Spleen (tissue), 11 donors: ENCODE measurements around the gene FOS. TPM values are rescaled to one million over a fixed set of nuclear protein-coding genes. Genes with fewer than 3 reads are reported as not detected.
A peak's percentile ranks its signal among the peaks of the same experiment; 100 is the strongest.

ENCODE experiments used
- DNase-seq: peaks from one replicate; pipeline ENCODE4 v3.0.0-alpha.2; 2020
- H3K27ac ChIP-seq, 8 donors: fragments of 200-600 bp; sonication (generic) in 7 of 8; 1 replicate in 4 of 8; 2 replicates in 4 of 8; pipeline versions ENCODE4 v1.5.0 to v1.8.0; 2016 to 2021; ENCODE audit warnings: inconsistent platforms in 4 of 8, mild to moderate bottlenecking in 4 of 8, moderate library complexity in 1 of 8
- H3K27me3 ChIP-seq, 7 donors: fragments of 200-600 bp; sonication (generic) in 6 of 7; replicated peaks in 1 of 7; 1 replicate in 4 of 7; 2 replicates in 3 of 7; pipeline versions ENCODE4 v1.5.0 to v1.8.0; 2016 to 2021; ENCODE audit warnings: inconsistent platforms in 3 of 7, mild to moderate bottlenecking in 1 of 7
- H3K36me3 ChIP-seq, 6 donors: fragments of 200-600 bp; sonication (generic) in 5 of 6; 1 replicate in 4 of 6; 2 replicates in 2 of 6; pipeline versions ENCODE4 v1.5.0 to v1.8.0; 2016 to 2021; ENCODE audit warnings: inconsistent platforms in 2 of 6
- H3K4me1 ChIP-seq, 6 donors: fragments of 200-600 bp; sonication (generic) in 5 of 6; 1 replicate in 3 of 6; 2 replicates in 3 of 6; pipeline versions ENCODE4 v1.5.0 to v1.8.0; 2016 to 2021; ENCODE audit warnings: inconsistent platforms in 3 of 6
- H3K4me3 ChIP-seq, 8 donors: fragments of 200-600 bp; sonication (generic) in 7 of 8; 1 replicate in 4 of 8; 2 replicates in 4 of 8; pipeline versions ENCODE4 v1.5.0 to v1.8.0; 2016 to 2021; ENCODE audit warnings: inconsistent platforms in 4 of 8, mild to moderate bottlenecking in 4 of 8, moderate library complexity in 2 of 8
- H3K9me3 ChIP-seq, 8 donors: fragments of 200-600 bp; sonication (generic) in 7 of 8; 1 replicate in 4 of 8; 2 replicates in 4 of 8; pipeline versions ENCODE4 v1.5.0 to v1.8.0; 2016 to 2021; ENCODE audit warnings: inconsistent platforms in 4 of 8
- POLR2A ChIP-seq, 3 donors: fragments of 450-650 bp; IDR thresholded peaks; one replicate each; pipeline ENCODE4 v1.5.1; 2017; ENCODE audit warnings: antibody characterized with exemption in 3 of 3, mild to moderate bottlenecking in 1 of 3
- POLR2AphosphoS5 ChIP-seq, 3 donors: sonication (generic); formaldehyde crosslinking; IDR thresholded peaks; one replicate each; pipeline ENCODE4 v1.5.1; 2017; ENCODE audit warnings: antibody characterized with exemption in 3 of 3
- WGBS, 5 donors: extraction: QIAGEN DNeasy Blood & Tissue Kit in 3 of 5; methylation state at CpG; one replicate each; pipeline versions ENCODE4 v1.1.5 to v1.1.7; 2013 to 2018; 5-methylcytosine and 5-hydroxymethylcytosine counted together
- intact Hi-C: fragments of 100-400 bp; cut with DNase I; formaldehyde crosslinking; loops from one replicate; pipeline ENCODE4 v1.15.0; 2023; ENCODE audit warnings: low total_unique reads
- polyA plus RNA-seq, 3 donors: library from polyadenylated mRNA; stranded (reverse); fragments of 200-250 nt; gene quantifications; one replicate each; pipeline ENCODE4 v1.2.1, GENCODE V29; 2013
- total RNA-seq, 7 donors: library from RNA; depleted of rRNA in 3 of 7; stranded (reverse); fragments of >200 nt in 3 of 7; fragmentation: NEBNext Ultra II Directional in 4 of 7; extraction: Animal tissue kit (Norgen Biotek cat#: 25700) in 4 of 7; gene quantifications; one replicate each; pipeline versions ENCODE4 v1.1.0 to v1.2.1, GENCODE V29; 2016 to 2021
- TF ChIP-seq, protein P1 (sequence below), 11 experiments: fragments of 200-600 bp in 7 of 11; fragments of 450-650 bp in 4 of 11; sonication (generic) in 4 of 11; IDR thresholded peaks in 8 of 11; conservative IDR thresholded peaks in 3 of 11; 1 replicate in 7 of 11; 2 replicates in 4 of 11; pipeline versions ENCODE4 v1.4.0 to v1.8.0; 2016 to 2021; ENCODE audit warnings: antibody characterized with exemption in 11 of 11, inconsistent platforms in 4 of 11, mild to moderate bottlenecking in 1 of 11
- donor health status: healthy with polysubstance abuse.
- donor health status: DM: no; HTN: no; CAD: no; lungs with moderate emphysema.
- donor health status: DM: no; HTN: no; CAD: no.
- donor health status: Bipolar disorder and iron deficiency.
- donor health status: healthy.
- donor health status: DM: no; HTN: no; CAD: no.
- donor health status: DM: yes; HTN: yes; CAD: no.

FOS gene
- total and polyA plus RNA-seq, 10 donors: 18.8 to 414 (median 116) TPM

DNA sequence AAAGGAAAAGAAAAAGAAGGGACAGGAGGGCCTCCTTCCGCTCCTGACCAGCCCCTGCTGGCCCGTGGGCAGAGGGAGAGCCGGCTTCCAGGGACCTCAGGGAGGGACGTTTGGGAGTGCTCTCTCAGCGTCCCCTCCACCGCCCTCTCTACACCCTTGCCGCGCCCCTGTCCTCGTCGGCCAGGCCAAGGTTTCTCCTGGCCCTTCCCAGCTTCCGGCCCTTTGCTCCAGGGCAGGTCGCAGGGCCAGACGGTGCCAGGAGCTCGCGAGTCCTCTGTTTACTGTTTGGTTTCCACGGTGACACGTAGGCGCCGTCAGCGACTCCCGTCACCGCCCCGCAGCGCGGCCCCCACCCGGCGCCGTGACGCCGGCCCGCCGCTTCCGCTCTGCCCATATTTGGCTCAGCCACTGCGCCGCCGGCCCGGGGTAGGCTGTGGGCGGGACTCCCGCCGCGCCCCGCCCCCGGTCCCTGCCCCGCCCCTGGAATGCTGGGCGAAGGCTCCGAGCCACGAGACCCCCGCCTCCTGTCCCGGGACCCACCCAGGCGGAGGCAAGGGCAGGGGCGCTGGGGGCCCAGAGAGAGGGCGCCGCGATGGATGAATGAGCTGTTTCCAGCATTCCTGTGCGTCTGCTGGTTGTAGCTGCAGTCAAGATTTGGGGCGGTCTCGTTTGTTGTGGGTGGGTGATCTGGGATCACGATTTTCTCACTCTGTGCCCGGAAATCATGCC is 15.5 kb downstream of the FOS start:
- H3K4me3 ChIP-seq: peak overlapping the region; percentile 38 to 83 (median 60)
- no peaks in the 10 kb centered on the region for H3K27me3 ChIP-seq
- peak; percentile 98 for DNase-seq
- no peaks in the 10 kb centered on the region for H3K9me3 ChIP-seq
- peak overlapping the region; percentile 60 to 97 (median 90) for H3K27ac ChIP-seq
- H3K4me1 ChIP-seq: peaks cover 17 to 58% (median 36%) of the 10 kb centered on the region in 6 donors
- intact Hi-C loops: loop anchor here (10.0 kb wide), 1 partner anchor 59 kb away; no protein-coding TSS in a partner anchor
- TF ChIP-seq POLR2AphosphoS5 (IDR thresholded peaks at IDR 0.05) (peak; percentile 88 to 93 (median 91)), POLR2A (IDR thresholded peaks at IDR 0.05) (no peak)
- TF ChIP-seq, protein P1, sequence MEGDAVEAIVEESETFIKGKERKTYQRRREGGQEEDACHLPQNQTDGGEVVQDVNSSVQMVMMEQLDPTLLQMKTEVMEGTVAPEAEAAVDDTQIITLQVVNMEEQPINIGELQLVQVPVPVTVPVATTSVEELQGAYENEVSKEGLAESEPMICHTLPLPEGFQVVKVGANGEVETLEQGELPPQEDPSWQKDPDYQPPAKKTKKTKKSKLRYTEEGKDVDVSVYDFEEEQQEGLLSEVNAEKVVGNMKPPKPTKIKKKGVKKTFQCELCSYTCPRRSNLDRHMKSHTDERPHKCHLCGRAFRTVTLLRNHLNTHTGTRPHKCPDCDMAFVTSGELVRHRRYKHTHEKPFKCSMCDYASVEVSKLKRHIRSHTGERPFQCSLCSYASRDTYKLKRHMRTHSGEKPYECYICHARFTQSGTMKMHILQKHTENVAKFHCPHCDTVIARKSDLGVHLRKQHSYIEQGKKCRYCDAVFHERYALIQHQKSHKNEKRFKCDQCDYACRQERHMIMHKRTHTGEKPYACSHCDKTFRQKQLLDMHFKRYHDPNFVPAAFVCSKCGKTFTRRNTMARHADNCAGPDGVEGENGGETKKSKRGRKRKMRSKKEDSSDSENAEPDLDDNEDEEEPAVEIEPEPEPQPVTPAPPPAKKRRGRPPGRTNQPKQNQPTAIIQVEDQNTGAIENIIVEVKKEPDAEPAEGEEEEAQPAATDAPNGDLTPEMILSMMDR (IDR thresholded peaks at IDR 0.05 in 8 of 11, conservative IDR thresholded peaks at IDR 0.05 in 3 of 11): peak in 2 of 11 experiments; percentile 14 to 26
- no peaks in the 10 kb centered on the region for H3K36me3 ChIP-seq
- WGBS, 5 donors: 0 to 2% (median 1%) methylated on average over 24 to 59 of the region's 59 CpGs

DNA sequence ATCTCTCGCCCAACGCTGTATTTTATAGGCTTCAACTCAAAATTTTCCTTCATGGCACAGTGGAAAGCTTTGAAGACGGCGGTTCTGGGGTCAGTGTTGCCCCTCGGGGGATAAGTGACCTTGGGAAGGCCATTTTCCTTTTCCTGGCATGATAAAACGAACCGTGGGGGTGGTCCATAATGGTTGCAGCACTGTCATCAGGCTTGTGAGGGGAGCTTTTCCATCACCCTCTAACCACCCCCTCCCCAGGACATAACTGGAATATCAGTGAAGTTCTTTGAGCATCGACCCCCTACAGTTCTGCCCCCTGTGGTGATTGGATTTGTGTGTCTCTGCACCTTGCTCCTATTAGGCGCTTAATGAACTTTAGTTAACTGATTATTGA is 16.0 kb downstream of the FOS start:
- TF ChIP-seq, protein P1 (IDR thresholded peaks at IDR 0.05 in 8 of 11, conservative IDR thresholded peaks at IDR 0.05 in 3 of 11): no peak
- TF ChIP-seq POLR2A (IDR thresholded peaks at IDR 0.05) (peak in 1 of 3 donors; percentile 7), POLR2AphosphoS5 (IDR thresholded peaks at IDR 0.05) (no peak)
- no peak for DNase-seq

DNA sequence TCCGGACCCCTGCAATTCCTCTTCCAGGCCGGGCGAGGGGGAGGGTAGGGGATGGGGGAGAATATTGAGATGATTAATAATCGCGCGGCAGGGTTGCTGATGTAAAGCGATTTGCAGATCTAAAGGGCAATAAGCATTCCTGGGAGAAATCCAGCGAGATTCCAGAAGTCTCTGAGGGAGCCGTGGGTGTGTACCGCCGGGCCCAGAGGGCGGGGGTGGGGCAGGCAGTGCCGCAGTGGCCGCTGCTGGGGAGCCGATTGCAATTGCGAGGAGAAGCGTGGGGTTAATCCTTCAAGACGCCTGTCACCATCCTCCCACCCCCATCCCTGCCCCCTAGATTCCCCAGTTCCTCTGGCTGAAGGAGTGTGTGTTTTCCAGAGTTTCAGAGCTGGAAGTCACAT is 16.4 kb downstream of the FOS start:
- intact Hi-C loops: loop anchor here (10.0 kb wide), 1 partner anchor 60 kb away; no protein-coding TSS in a partner anchor
- WGBS, 5 donors: 1 to 4% (median 4%) methylated on average over 15 to 18 of the region's 18 CpGs
- DNase-seq: peak; percentile 89
- H3K4me1 ChIP-seq: peaks cover 17 to 68% (median 40%) of the 10 kb centered on the region in 6 donors
- peak overlapping the region; percentile 38 to 83 (median 60) for H3K4me3 ChIP-seq
- H3K27me3 ChIP-seq: no peaks in the 10 kb centered on the region
- TF ChIP-seq, protein P1 (IDR thresholded peaks at IDR 0.05 in 8 of 11, conservative IDR thresholded peaks at IDR 0.05 in 3 of 11): no peak
- TF ChIP-seq POLR2AphosphoS5 (IDR thresholded peaks at IDR 0.05) (peak in 1 of 3 donors; percentile 64), POLR2A (IDR thresholded peaks at IDR 0.05) (no peak)
- H3K9me3 ChIP-seq: no peaks in the 10 kb centered on the region
- H3K27ac ChIP-seq: peak overlapping the region; percentile 60 to 97 (median 90)
- no peaks in the 10 kb centered on the region for H3K36me3 ChIP-seq

More for the DNA sequence above, 16.0 kb downstream of the FOS start:
- intact Hi-C loops: loop anchor here (10.0 kb wide), 1 partner anchor 60 kb away; no protein-coding TSS in a partner anchor
- peaks cover 17 to 64% (median 38%) of the 10 kb centered on the region in 6 donors for H3K4me1 ChIP-seq
- H3K4me3 ChIP-seq: peak overlapping the region; percentile 38 to 83 (median 60)
- no peaks in the 10 kb centered on the region for H3K27me3 ChIP-seq
- 0 to 2% (median 1%) methylated on average over 9 of the region's 9 CpGs for WGBS, 5 donors
- peak overlapping the region; percentile 60 to 97 (median 90) for H3K27ac ChIP-seq
- no peaks in the 10 kb centered on the region for H3K9me3 ChIP-seq
- H3K36me3 ChIP-seq: no peaks in the 10 kb centered on the region
